HCT116 (cell line): ENCODE results near the gene CFAP46.

ENCODE experiments used
- CTCF ChIP-seq, 3 experiments: fragments of 200-600 bp in 1 of 3; sonication (generic) in 1 of 3; IDR thresholded peaks in 2 of 3; conservative IDR thresholded peaks in 1 of 3; 2 replicates each; pipeline ENCODE4 v1.5.1; 2012 to 2017; ENCODE audit warnings: low read depth in 2 of 3, low read length in 2 of 3, antibody characterized with exemption in 1 of 3, borderline replicate concordance in 1 of 3, control low read depth in 1 of 3, mild to moderate bottlenecking in 1 of 3, mixed read lengths in 1 of 3, mixed run types in 1 of 3, moderate library complexity in 1 of 3; ENCODE audit not compliant: insufficient read depth in 1 of 3
- MAX ChIP-seq: IDR thresholded peaks from 2 replicates; pipeline ENCODE4 v1.6.1; 2012
- POLR2A ChIP-seq: IDR thresholded peaks from 2 replicates; pipeline ENCODE4 v1.7.0; 2011; ENCODE audit warnings: borderline replicate concordance; ENCODE audit not compliant: insufficient read depth, insufficient read length; ENCODE audit errors: extremely low read depth
- RAD21 ChIP-seq: IDR thresholded peaks from 2 replicates; pipeline ENCODE4 v1.6.1; 2012; ENCODE audit warnings: low read depth, mild to moderate bottlenecking
- YY1 ChIP-seq: IDR thresholded peaks from 2 replicates; pipeline ENCODE4 v1.6.1; 2011; ENCODE audit warnings: low read length, low read depth, moderate library complexity, mild to moderate bottlenecking; ENCODE audit not compliant: insufficient replicate concordance; ENCODE audit errors: extremely low read depth
- ZBTB33 ChIP-seq: IDR thresholded peaks from 2 replicates; pipeline ENCODE4 v1.6.1; 2011; ENCODE audit warnings: mild to moderate bottlenecking, low read length, moderate library complexity; ENCODE audit not compliant: insufficient replicate concordance; ENCODE audit errors: extremely low read depth
- TF ChIP-seq, protein P1 (sequence below): IDR thresholded peaks from 2 replicates; pipeline ENCODE4 v1.6.1; 2012; ENCODE audit warnings: low read depth

DNA sequence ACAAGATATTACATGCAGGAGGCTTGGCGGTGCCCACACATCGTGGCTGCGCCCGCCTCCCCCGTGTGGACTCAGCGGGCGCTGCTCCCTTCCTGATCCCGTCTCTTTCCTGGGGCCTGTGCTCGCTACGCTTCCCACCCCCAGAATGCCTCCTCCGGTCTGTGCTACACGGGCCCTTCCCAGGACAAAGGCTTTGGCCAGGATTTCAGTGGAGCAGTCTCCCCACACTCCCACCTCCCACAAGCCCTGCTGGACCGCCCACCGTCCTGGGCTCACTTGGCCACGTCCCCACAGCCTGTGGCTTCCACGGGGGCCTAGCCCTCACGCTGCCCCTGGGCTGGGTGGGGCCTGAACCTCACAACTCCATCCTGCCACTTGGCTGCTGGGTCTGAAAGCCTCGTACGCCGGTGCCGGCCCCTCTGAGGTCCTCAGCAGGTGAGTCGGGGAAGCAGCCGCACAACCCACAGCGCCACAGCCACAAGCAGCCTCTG is 17.3 kb downstream of the CFAP46 start:
- TF ChIP-seq CTCF (IDR thresholded peaks at IDR 0.05 in 2 of 3, conservative IDR thresholded peaks at IDR 0.05 in 1 of 3; ENCODE audit: borderline replicate concordance in 1 of 3, insufficient read depth in 1 of 3, low read depth in 2 of 3, low read length in 2 of 3) (no peak), POLR2A (no peak), MAX (no peak), ZBTB33 (no peak), YY1 (no peak), RAD21 (no peak)
- TF ChIP-seq, protein P1, sequence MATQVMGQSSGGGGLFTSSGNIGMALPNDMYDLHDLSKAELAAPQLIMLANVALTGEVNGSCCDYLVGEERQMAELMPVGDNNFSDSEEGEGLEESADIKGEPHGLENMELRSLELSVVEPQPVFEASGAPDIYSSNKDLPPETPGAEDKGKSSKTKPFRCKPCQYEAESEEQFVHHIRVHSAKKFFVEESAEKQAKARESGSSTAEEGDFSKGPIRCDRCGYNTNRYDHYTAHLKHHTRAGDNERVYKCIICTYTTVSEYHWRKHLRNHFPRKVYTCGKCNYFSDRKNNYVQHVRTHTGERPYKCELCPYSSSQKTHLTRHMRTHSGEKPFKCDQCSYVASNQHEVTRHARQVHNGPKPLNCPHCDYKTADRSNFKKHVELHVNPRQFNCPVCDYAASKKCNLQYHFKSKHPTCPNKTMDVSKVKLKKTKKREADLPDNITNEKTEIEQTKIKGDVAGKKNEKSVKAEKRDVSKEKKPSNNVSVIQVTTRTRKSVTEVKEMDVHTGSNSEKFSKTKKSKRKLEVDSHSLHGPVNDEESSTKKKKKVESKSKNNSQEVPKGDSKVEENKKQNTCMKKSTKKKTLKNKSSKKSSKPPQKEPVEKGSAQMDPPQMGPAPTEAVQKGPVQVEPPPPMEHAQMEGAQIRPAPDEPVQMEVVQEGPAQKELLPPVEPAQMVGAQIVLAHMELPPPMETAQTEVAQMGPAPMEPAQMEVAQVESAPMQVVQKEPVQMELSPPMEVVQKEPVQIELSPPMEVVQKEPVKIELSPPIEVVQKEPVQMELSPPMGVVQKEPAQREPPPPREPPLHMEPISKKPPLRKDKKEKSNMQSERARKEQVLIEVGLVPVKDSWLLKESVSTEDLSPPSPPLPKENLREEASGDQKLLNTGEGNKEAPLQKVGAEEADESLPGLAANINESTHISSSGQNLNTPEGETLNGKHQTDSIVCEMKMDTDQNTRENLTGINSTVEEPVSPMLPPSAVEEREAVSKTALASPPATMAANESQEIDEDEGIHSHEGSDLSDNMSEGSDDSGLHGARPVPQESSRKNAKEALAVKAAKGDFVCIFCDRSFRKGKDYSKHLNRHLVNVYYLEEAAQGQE = no peak
